Endometrial microvascular endothelial cells (primary cell): ENCODE measurements around the gene SEM1. TPM values are rescaled to one million over a fixed set of nuclear protein-coding genes. Genes with fewer than 3 reads are reported as not detected.
"Not testable (repeated sequence)": the region's sequence is repeated elsewhere in the genome, so short reads cannot be mapped to it uniquely, and the experiment has no call there.

Experiments
- in situ Hi-C: cut with HindIII; loops from 2 replicates; pipeline ENCODE4 v1.10.0; 2017; ENCODE audit warnings: low sequenced_read_pairs, low pct_unique_long_range_greater_than_20kb; ENCODE audit errors: inconsistent ontology term
- total RNA-seq: library from RNA; depleted of rRNA; stranded (reverse); fragments of >200 nt; gene quantifications from one replicate; pipeline ENCODE4 v1.2.3, GENCODE V29; 2015; ENCODE audit errors: inconsistent ontology term

Gene SEM1
- total RNA-seq, 1 donor from 2014 or later, result 16.1 TPM

- in situ Hi-C loops, result loop anchor here (10.0 kb wide), 1 partner anchor 316 kb away; the partner anchor contains the start of gene DLX5
Observed at GRCh38 chr7:96708872-96709271, 774 bp downstream of the SEM1 start.

GRCh38 chr7:96707901-96708774, 1.5 kb downstream of the SEM1 start:
- in situ Hi-C loops, result loop anchor here (10.0 kb wide), 1 partner anchor 317 kb away; the partner anchor contains the start of gene DLX5

GRCh38 chr7:96701258-96701657, 8.4 kb downstream of the SEM1 start:
- in situ Hi-C loops, result loop anchor here (10.0 kb wide), 1 partner anchor 324 kb away; the partner anchor contains the start of gene DLX5

- in situ Hi-C loops, result loop anchor here (10.0 kb wide), 1 partner anchor 324 kb away; the partner anchor contains the start of gene DLX5
Observed at GRCh38 chr7:96700516-96700915, 9.1 kb downstream of the SEM1 start.

- in situ Hi-C loops, result no loop called here
Observed at GRCh38 chr7:96699219-96699871, 10.3 kb downstream of the SEM1 start.

- in situ Hi-C loops, result not testable (repeated sequence)
Observed at GRCh38 chr7:96698449-96698848, 11.2 kb downstream of the SEM1 start.

GRCh38 chr7:96697822-96698221, 11.8 kb downstream of the SEM1 start:
- in situ Hi-C loops, result no loop called here

GRCh38 chr7:96695581-96695980, 14.1 kb downstream of the SEM1 start:
- in situ Hi-C loops, result no loop called here

GRCh38 chr7:96694082-96694481, 15.6 kb downstream of the SEM1 start:
- in situ Hi-C loops, result no loop called here

- in situ Hi-C loops, result no loop called here
Observed at GRCh38 chr7:96691702-96692101, 17.9 kb downstream of the SEM1 start.

- in situ Hi-C loops, result no loop called here
Observed at GRCh38 chr7:96689414-96689813, 20.2 kb downstream of the SEM1 start.

GRCh38 chr7:96686305-96686704, 23.3 kb downstream of the SEM1 start:
- in situ Hi-C loops, result no loop called here

- in situ Hi-C loops, result no loop called here
Observed at GRCh38 chr7:96685755-96686154, 23.9 kb downstream of the SEM1 start.

GRCh38 chr7:96685353-96685752, 24.3 kb downstream of the SEM1 start:
- in situ Hi-C loops, result no loop called here

GRCh38 chr7:96679886-96680285, 29.8 kb downstream of the SEM1 start:
- in situ Hi-C loops, result no loop called here

- in situ Hi-C loops, result no loop called here
Observed at GRCh38 chr7:96676919-96677318, 32.7 kb downstream of the SEM1 start.

- in situ Hi-C loops, result no loop called here
Observed at GRCh38 chr7:96675548-96675947, 34.1 kb downstream of the SEM1 start.

GRCh38 chr7:96674565-96674964, 35.1 kb downstream of the SEM1 start:
- in situ Hi-C loops, result no loop called here

- in situ Hi-C loops, result no loop called here
Observed at GRCh38 chr7:96671854-96672253, 37.8 kb downstream of the SEM1 start.
